GM21717 (cell line): Measurements from ENCODE around the gene ZNF524.

ENCODE experiments used
- ATAC-seq: cut with Tn5 transposase; IDR thresholded peaks from one replicate; pipeline ENCODE4 v1.9.1; 2021; ENCODE audit warnings: mild to moderate bottlenecking, moderate library complexity; ENCODE audit not compliant: unreplicated experiment

Gene ZNF524

DNA sequence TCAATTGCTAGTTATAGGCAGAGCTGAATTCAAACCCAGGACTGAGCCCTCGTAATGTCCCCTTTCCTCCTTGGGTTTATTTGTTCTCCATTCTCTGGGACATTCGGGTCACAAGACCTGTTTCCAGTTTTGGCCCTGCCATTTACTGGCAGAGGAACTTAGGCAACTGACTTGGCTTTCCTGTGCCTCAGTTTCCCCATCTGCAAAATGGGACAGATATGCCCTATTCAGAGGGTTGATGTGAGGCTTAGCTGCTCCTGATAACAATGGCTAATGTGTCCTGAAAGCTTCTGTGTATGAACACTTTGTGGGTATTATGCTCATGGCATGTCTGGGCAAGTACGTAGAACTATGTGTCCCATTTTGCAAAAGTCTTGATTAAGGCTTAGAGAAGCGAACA, 996 bp downstream of the ZNF524 start:
- ATAC-seq, result no peak

DNA sequence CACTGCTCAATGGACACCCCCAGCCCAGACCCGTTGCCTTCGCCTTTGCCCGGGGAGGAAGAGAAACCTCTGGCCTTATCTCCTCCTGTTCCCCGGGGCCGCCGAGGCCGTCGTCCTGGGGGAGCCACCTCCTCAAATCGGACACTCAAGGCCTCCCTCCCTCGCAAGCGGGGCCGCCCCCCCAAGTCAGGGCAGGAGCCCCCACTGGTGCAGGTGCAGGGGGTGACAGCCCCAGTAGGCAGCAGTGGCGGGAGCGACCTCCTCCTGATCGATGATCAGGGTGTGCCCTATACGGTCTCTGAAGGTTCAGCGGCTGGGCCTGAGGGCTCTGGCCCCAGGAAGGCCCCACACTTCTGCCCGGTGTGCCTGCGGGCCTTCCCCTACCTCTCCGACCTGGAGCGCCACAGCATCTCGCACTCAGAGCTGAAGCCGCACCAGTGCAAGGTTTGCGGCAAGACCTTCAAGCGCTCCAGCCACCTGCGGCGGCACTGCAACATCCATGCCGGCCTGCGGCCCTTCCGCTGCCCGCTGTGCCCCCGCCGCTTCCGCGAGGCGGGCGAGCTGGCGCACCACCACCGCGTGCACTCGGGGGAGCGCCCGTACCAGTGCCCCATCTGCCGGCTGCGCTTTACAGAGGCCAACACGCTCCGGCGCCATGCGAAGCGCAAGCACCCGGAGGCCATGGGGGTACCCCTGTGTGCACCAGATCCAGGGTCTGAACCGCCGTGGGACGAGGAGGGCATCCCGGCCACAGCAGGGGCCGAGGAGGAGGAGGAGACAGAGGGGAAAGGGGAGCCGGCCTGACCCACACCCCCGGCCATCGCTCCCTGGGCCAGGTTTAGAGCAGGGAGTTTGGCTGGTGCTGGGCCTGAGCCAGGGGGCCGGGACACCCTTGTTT, 2.3 kb downstream of the ZNF524 start:
- ATAC-seq, result no peak

DNA sequence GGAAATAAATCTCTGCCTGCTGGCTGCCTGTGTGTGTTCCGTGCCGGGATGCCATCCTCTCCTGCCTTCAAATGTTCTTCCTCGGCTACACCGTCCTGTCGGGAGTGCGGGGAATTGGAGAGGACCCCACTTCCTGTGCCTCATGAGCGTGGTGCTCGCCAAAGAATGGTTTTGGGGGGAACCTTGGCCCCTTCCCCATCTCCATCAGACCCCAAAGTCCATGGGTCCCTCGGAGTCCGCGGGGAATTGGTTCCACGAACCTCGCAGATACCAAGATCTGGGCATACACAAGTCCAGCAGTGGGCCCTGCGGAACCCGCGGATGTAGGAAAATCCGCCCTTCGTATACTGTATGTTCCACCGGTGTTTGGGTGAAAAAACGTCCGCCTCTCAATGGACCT, 3.0 kb downstream of the ZNF524 start:
- ATAC-seq, result no peak

DNA sequence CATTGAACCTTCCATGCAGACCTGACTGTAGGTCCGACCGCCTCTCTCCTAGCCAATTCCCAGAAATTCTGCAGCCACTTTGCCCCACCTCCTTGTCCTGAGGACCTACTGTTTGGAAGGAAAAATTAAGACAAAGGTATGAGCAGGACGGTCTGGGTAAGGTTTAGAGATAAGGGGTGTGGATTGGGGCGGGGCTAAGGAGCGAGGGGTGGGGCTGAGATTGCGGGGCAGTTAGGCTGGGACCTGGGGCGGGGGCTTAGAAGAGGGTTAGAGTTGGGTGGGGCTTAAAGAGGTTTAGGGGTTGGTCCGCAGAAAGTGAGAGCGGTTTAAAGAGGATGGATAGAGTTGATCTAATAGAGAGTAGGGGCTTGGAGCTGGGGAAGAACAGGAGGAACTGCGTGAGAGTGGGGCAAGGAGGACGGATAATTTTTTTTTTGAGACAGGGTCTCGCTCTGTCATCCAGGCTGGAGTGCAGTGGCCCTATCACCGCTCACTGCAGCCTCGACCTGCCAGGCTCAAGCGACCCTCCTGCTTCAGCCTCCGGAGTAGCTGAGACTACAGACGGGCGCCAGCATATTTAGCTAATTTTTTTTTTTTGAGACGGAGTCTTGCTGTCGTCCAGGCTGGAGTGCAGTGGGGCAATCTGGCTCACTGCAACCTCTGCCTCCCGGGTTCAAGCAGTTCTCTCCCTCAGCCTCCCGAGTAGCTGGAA, 3.6 kb downstream of the ZNF524 start:
- ATAC-seq, result no peak

DNA sequence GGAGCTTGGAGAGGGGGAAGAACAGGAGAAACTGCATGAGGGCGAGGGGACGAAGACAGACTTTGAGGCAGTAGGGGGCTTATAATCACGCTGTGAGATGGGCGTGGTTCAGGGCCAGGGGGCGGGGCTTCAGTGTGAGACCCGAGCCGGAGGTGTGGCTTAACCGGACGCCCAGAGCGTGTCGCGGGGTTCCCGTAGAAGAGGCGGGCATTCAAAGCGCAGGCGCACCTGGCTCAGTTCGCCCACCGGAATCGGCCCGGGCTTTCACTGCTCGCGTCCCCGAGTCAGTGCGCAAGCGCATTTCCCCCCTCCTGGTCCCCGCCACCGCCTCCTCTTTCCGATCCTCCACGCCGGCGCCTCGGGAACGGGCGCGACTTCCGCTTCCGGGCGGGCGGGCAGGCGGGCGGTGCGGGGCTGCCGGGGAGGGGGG, 5.1 kb downstream of the ZNF524 start:
- ATAC-seq, result peak; percentile 53

DNA sequence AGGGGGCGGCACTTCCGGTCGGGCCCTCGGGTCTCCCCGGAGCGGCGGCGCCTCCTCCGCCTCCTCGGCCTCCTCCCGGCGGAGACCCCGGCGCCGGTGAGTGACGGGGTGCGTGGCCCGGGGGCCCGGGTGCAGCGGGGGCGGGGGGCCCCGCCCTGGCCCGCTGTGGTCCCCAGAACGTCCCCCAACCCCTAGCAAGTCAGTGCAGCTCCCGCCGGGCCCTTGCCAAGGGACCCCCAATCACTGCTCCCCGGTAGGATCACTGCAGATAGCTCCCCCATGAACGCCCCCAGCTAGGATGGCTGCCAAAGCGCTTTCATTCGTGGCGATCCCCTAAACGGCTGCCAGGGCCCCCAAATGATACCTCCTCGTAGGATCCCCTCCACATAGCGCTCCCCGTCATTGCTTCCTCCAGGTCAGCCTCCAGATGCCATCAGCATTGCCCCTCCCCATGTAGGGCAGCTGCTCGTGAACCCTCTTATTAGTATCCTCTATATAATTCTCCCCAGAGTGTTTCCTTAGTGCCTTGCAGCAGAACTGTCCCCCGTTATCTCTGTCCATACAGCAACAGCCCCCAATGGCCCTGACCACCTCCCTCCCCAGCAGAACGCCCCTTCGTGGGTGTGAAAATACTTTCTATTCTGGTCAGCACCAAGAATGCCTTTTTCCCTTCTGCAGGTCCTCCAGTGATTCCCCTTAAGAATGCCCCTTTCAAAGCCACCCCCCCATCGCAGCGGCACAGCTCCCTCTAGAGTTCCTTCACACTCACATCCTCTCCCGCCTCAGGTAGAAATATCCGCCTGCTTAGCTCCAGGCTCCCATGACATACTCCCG, 5.8 kb downstream of the ZNF524 start, which contains the start of gene ZNF865:
TSS of gene ZNF865 (plus strand) at position 11 of the 834 bp plus-strand sequence. CDS start 7,972 bp downstream, outside the sequence.
- ATAC-seq, result peak; percentile 26

DNA sequence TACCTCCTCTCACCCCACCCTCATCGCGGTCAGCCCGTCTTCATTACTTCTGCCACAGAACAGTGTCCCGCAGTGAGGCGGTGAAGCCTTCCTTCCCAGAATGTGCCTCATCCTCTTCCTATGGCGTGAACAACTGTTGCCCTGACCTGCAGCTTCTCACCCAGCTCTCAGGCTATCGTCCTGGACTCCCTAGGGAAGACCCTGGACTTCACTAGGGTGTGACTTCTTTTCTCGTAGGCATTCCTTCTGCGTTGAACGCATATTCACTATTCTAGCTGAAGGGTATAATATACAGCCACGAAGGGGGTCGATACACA, 6.3 kb downstream of the ZNF524 start:
- no peak for ATAC-seq

DNA sequence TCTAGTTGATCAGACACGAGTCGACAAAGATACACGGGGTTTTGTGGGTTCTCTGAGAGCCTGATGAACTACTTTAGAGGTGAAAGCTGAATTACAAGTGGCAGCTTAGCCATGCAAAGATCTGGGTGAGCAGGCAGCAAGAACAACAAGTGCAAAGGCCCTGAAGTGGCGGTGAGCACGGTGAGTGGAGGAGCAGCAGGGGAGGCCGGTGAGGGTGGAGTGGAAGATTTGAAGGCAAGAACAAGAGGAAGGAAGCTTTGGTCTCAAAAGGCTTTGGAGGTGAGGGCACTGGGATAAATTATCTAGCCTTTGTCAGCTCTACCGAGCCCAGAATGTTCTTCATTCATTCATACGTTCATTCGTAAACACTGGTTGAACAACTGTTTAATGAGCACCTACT, 6.7 kb downstream of the ZNF524 start:
- ATAC-seq, result no peak

DNA sequence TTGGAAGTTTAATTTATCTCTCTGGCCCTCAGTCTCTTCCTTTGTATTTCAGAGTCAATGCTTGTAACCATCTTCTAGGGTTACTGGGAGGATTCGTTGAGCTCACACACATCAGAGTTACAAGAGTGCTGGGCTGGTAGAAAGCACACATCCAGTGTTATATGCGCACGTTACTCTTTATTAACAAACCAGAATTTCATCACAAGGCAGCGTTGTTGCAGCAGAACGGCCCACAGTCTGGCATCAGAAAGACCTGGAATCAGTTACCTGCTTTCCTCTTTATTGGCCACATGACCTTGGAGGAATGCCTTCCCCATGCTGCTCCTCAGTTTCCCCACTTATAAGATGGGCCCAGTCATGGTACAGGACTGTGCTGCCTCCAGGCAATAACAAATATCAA, 9.2 kb downstream of the ZNF524 start:
- ATAC-seq, result no peak

DNA sequence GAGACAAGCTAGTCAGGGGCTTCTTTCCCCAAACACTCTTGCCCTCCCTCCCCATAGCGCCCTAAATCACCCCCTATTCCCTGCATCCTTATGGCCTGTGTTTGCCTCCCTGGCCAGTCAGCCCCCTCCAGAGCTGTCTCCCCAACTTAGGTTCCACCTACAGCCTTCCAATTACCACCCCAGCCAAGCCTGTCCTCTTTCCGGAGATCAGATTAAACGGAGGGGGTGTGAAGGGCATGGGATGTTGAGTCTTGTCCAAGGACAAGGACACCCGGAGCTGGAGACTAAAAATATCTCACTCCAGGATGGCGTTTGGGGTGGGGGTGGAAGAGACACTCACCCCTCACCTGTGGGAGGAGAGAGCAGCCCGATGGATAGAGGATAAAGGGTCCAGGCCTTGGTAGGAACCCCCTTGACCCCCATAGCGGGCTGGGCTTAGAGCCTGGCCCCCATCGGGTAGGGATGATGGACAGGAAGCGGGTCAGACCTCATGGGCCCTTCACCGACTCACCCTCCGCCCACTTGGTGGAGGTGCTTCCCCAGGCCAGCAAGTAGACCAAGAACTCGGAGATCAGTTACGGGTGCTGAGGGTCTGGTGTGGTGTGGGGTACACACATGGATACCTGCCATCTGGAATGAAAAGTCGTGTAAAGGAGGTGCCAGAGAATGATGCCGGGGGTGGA, 11.4 kb downstream of the ZNF524 start:
- ATAC-seq, result no peak

DNA sequence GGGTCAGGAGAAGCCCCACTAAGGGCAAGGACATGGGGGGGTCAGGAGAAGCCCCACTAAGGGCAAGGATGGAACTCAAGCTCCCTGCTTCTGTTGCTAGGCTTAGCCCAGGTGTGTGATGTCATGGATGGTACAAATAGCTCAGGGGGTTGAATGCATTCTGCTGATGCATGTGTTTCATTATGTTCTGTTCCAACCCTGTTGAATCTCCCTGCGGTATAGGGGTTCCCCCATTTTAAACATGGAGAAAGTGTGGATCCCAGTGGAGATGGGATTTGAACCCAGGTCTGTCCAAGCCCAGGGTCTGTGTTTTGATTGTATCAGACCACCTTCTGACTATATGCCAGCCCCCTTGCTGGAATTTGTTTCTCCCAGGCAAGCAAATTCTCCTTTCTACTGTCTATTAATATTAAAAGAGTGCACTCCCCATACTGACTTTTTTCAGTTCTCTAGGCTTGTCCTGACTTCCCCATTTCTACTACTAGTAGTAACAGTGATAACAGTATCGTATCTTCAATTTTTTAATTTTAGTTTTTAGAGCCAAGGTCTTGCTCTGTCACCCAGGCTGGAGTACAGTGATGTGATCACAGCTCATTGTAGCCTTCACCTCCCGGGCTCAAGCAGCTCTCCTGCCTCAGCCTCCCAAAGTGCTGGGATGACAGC, 12.0 kb downstream of the ZNF524 start:
- ATAC-seq, result no peak

DNA sequence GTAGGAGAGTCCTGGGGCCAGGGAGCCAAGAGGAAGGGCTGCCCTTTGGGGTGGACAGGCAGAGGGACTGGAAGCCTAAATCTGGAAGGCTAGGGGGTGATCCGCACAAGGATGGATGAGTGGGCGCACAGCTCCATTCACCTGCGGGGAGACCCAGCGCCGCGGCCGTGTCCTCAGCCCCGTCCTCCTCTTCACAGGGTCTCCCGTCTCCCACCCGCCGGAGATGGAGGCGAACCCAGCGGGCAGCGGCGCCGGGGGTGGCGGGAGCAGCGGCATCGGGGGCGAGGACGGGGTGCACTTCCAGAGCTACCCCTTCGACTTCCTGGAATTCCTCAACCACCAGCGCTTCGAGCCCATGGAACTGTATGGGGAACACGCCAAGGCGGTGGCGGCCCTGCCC, 13.3 kb downstream of the ZNF524 start:
- ATAC-seq, result no peak

DNA sequence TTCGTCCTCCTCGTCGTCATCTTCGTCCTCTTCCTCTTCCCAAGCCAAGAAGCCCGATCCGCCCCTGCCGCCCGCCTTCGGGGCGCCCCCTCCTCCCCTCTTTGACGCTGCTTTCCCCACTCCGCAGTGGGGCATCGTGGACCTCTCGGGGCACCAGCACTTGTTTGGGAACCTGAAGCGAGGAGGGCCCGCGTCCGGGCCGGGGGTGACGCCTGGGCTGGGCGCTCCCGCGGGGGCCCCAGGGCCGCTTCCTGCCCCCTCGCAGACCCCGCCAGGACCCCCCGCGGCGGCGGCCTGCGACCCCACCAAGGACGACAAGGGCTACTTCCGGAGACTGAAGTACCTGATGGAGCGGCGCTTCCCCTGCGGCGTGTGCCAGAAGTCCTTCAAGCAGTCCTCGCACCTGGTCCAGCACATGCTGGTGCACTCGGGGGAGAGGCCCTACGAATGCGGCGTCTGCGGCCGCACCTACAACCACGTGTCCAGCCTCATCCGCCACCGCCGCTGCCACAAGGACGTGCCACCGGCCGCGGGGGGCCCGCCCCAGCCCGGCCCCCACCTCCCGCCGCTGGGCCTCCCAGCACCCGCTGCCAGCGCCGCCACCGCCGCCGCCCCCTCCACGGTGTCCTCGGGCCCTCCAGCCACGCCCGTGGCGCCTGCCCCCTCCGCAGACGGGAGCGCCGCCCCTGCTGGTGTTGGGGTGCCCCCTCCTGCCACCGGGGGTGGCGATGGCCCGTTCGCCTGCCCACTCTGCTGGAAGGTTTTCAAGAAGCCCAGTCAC, 14.0 kb downstream of the ZNF524 start:
- ATAC-seq, result no peak

DNA sequence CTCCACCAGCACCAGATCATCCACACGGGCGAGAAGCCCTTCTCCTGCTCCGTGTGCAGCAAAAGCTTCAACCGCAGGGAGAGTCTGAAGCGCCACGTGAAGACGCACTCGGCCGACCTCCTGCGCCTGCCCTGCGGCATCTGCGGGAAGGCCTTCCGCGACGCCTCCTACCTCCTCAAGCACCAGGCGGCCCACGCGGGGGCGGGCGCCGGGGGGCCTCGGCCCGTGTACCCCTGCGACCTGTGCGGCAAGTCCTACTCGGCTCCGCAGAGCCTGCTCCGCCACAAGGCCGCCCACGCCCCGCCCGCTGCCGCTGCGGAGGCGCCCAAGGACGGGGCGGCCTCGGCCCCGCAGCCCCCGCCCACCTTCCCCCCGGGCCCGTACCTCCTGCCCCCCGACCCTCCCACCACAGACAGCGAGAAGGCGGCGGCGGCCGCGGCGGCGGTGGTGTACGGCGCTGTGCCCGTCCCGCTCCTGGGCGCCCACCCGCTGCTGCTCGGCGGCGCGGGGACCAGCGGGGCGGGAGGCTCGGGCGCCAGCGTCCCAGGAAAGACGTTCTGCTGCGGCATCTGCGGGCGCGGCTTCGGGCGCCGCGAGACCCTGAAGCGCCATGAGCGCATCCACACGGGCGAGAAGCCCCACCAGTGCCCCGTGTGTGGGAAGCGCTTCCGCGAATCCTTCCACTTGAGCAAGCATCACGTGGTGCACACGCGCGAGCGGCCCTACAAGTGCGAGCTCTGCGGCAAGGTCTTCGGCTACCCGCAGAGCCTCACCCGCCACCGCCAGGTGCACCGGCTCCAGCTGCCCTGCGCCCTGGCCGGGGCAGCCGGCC, 14.8 kb downstream of the ZNF524 start:
- no peak for ATAC-seq

DNA sequence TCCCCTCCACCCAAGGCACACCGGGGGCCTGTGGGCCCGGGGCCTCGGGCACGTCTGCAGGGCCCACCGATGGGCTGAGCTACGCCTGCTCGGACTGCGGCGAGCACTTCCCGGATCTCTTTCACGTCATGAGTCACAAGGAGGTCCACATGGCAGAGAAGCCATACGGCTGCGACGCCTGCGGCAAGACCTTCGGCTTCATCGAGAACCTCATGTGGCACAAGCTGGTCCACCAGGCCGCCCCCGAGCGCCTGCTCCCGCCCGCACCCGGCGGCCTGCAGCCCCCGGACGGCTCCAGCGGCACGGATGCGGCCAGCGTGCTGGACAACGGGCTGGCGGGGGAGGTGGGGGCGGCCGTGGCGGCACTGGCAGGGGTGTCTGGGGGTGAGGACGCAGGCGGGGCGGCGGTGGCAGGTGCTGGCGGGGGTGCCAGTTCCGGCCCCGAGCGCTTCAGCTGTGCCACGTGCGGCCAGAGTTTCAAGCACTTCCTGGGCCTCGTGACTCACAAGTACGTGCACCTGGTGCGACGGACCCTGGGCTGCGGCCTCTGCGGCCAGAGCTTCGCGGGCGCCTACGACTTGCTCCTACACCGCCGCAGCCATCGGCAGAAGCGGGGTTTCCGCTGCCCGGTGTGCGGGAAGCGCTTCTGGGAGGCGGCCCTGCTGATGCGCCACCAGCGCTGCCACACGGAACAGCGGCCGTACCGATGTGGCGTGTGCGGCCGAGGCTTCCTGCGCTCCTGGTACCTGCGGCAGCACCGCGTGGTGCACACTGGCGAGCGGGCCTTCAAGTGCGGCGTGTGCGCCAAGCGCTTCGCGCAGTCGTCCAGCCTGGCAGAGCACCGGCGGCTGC, 15.7 kb downstream of the ZNF524 start:
- ATAC-seq, result no peak

DNA sequence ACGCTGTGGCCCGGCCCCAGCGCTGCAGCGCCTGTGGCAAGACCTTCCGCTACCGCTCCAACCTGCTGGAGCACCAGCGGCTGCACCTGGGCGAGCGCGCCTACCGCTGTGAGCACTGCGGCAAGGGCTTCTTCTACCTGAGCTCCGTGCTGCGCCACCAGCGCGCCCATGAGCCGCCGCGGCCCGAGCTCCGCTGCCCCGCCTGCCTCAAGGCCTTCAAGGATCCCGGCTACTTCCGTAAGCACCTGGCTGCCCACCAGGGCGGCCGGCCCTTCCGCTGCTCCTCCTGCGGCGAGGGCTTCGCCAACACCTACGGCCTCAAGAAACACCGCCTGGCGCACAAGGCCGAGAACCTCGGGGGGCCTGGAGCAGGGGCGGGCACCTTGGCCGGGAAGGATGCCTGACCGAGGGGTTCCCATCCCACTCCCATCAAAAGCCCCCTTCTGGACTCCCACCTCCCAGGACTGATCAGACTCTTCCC, 16.3 kb downstream of the ZNF524 start:
- ATAC-seq, result no peak

DNA sequence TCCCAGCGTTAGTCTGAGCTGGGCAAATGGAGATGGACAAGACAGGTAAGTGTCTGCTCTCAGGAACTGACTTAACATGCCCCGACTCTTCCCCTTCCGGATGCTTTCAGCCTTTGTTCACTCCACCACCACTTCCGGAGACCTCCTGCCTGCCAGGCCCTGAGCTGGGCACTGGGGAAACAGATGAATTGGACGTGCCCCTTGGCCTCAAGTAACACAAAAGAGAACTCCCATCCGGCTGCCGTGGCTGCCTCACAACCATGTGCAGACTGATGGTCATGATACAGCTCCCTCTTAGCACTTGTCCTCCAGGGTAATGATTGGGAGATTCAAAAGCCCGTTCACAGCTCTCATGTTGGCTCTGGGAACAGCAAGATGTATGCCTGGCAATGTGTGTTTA, 17.3 kb downstream of the ZNF524 start:
- ATAC-seq, result no peak

DNA sequence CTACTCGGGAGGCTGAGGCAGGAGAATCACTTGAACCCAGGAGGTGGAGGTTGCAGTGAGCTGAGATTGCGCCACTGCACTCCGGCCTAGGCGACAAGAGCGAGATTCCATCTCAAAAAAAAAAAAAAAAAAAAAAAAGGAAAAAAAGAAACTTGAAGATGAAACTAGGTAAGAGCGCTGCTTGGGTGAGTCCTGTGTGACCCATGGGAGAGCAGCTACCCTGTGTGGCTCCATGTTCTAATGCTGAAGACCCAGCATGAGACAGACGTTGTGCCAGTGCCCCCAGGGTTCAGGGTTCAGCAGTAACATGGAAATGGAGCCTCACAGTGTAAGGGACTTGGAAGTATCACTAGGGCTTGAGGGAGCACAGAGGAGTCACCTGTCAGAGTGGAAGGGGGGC, 18.3 kb downstream of the ZNF524 start:
- ATAC-seq, result no peak
